IPS-15b (cell line): ENCODE results near the gene C11orf52.

Source experiments
- H3K27me3 ChIP-seq: one replicate; pipeline ENCODE4 v1.6.1; 2013; ENCODE audit warnings: low read length; ENCODE audit not compliant: control insufficient read depth, insufficient read depth
- H3K36me3 ChIP-seq: one replicate; pipeline ENCODE4 v1.6.1; 2013; ENCODE audit warnings: low read length; ENCODE audit not compliant: control insufficient read depth, insufficient read depth
- H3K4me1 ChIP-seq: one replicate; pipeline ENCODE4 v1.6.1; 2013; ENCODE audit warnings: mild to moderate bottlenecking, low read length; ENCODE audit not compliant: control insufficient read depth, insufficient read depth
- H3K4me3 ChIP-seq: one replicate; pipeline ENCODE4 v1.5.1; 2013; ENCODE audit warnings: low read depth, low read length
- H3K9ac ChIP-seq: one replicate; pipeline ENCODE4 v1.6.1; 2013; ENCODE audit warnings: low read depth, mild to moderate bottlenecking, low read length
- H3K9me3 ChIP-seq: one replicate; pipeline ENCODE4 v1.6.1; 2013; ENCODE audit warnings: mild to moderate bottlenecking, low read length; ENCODE audit not compliant: control insufficient read depth, insufficient read depth

C11orf52 gene

GRCh38 chr11:111933872-111934271 is 15.2 kb downstream of the C11orf52 start:
- H3K4me3 ChIP-seq, result no peak overlapping the region
- H3K4me1 ChIP-seq, result peaks cover 24% of the 10 kb centered on the region
- no peaks in the 10 kb centered on the region for H3K9me3 ChIP-seq
- no peaks in the 10 kb centered on the region for H3K36me3 ChIP-seq
- no peak overlapping the region for H3K9ac ChIP-seq
- no peaks in the 10 kb centered on the region for H3K27me3 ChIP-seq

GRCh38 chr11:111934306-111934705 is 15.6 kb downstream of the C11orf52 start:
- no peaks in the 10 kb centered on the region for H3K9me3 ChIP-seq
- H3K9ac ChIP-seq, result no peak overlapping the region
- H3K36me3 ChIP-seq, result no peaks in the 10 kb centered on the region
- no peaks in the 10 kb centered on the region for H3K27me3 ChIP-seq
- no peak overlapping the region for H3K4me3 ChIP-seq
- peaks cover 27% of the 10 kb centered on the region for H3K4me1 ChIP-seq

- no peaks in the 10 kb centered on the region for H3K27me3 ChIP-seq
- H3K4me3 ChIP-seq, result no peak overlapping the region
- H3K9ac ChIP-seq, result no peak overlapping the region
- H3K36me3 ChIP-seq, result no peaks in the 10 kb centered on the region
- H3K9me3 ChIP-seq, result no peaks in the 10 kb centered on the region
- H3K4me1 ChIP-seq, result peaks cover 27% of the 10 kb centered on the region
These were observed 16.8 kb downstream of the C11orf52 start for GRCh38 chr11:111935317-111936039.

GRCh38 chr11:111936040-111936540 is 17.4 kb downstream of the C11orf52 start:
- H3K4me1 ChIP-seq, result peaks cover 27% of the 10 kb centered on the region
- H3K36me3 ChIP-seq, result no peaks in the 10 kb centered on the region
- peak overlapping the region; percentile 58 for H3K4me3 ChIP-seq
- peak overlapping the region; percentile 57 for H3K9ac ChIP-seq
- no peaks in the 10 kb centered on the region for H3K9me3 ChIP-seq
- H3K27me3 ChIP-seq, result no peaks in the 10 kb centered on the region

- H3K36me3 ChIP-seq, result no peaks in the 10 kb centered on the region
- H3K9me3 ChIP-seq, result no peaks in the 10 kb centered on the region
- H3K9ac ChIP-seq, result no peak overlapping the region
- H3K4me3 ChIP-seq, result peak overlapping the region; percentile 58
- peaks cover 27% of the 10 kb centered on the region for H3K4me1 ChIP-seq
- H3K27me3 ChIP-seq, result no peaks in the 10 kb centered on the region
These were observed 18.7 kb downstream of the C11orf52 start for GRCh38 chr11:111937461-111937769.

- H3K9me3 ChIP-seq, result no peaks in the 10 kb centered on the region
- peak overlapping the region; percentile 58 for H3K4me3 ChIP-seq
- no peaks in the 10 kb centered on the region for H3K36me3 ChIP-seq
- H3K4me1 ChIP-seq, result peaks cover 27% of the 10 kb centered on the region
- H3K9ac ChIP-seq, result peak overlapping the region; percentile 4
- no peaks in the 10 kb centered on the region for H3K27me3 ChIP-seq
These were observed 19.1 kb downstream of the C11orf52 start for GRCh38 chr11:111937844-111938243.

- H3K4me1 ChIP-seq, result peaks cover 27% of the 10 kb centered on the region
These were observed 20.0 kb downstream of the C11orf52 start for GRCh38 chr11:111938687-111939160.

GRCh38 chr11:111939836-111940604 is 21.3 kb downstream of the C11orf52 start:
- H3K4me3 ChIP-seq, result no peak overlapping the region

More at GRCh38 chr11:111938687-111939160, 20.0 kb downstream of the C11orf52 start:
- Histone ChIP-seq H3K36me3 (no peaks in the 10 kb centered on the region), H3K9me3 (no peaks in the 10 kb centered on the region), H3K27me3 (no peaks in the 10 kb centered on the region), H3K4me3 (peak overlapping the region; percentile 58), H3K9ac (no peak overlapping the region)

GRCh38 chr11:111941963-111942362 is 23.2 kb downstream of the C11orf52 start:
- Histone ChIP-seq H3K4me3 (no peak overlapping the region), H3K9me3 (no peaks in the 10 kb centered on the region), H3K4me1 (peaks cover 16% of the 10 kb centered on the region), H3K9ac (no peak overlapping the region), H3K36me3 (no peaks in the 10 kb centered on the region), H3K27me3 (no peaks in the 10 kb centered on the region)

More at GRCh38 chr11:111939836-111940604, 21.3 kb downstream of the C11orf52 start:
- no peaks in the 10 kb centered on the region for H3K9me3 ChIP-seq
- H3K27me3 ChIP-seq, result no peaks in the 10 kb centered on the region
- H3K9ac ChIP-seq, result no peak overlapping the region
- peaks cover 21% of the 10 kb centered on the region for H3K4me1 ChIP-seq
- no peaks in the 10 kb centered on the region for H3K36me3 ChIP-seq

GRCh38 chr11:111942829-111943228 is 24.1 kb downstream of the C11orf52 start:
- Histone ChIP-seq H3K4me3 (no peak overlapping the region), H3K9me3 (no peaks in the 10 kb centered on the region), H3K36me3 (no peaks in the 10 kb centered on the region), H3K27me3 (no peaks in the 10 kb centered on the region), H3K4me1 (peaks cover 13% of the 10 kb centered on the region), H3K9ac (no peak overlapping the region)

GRCh38 chr11:111944139-111944538 is 25.4 kb downstream of the C11orf52 start:
- Histone ChIP-seq H3K27me3 (no peaks in the 10 kb centered on the region), H3K36me3 (no peaks in the 10 kb centered on the region), H3K4me3 (no peak overlapping the region), H3K9me3 (no peaks in the 10 kb centered on the region), H3K9ac (no peak overlapping the region), H3K4me1 (peaks cover under 1% of the 10 kb centered on the region)

- Histone ChIP-seq H3K4me3 (no peak overlapping the region), H3K9me3 (no peaks in the 10 kb centered on the region), H3K9ac (no peak overlapping the region), H3K36me3 (no peaks in the 10 kb centered on the region), H3K27me3 (no peaks in the 10 kb centered on the region), H3K4me1 (no peaks in the 10 kb centered on the region)
These were observed 25.9 kb downstream of the C11orf52 start for GRCh38 chr11:111944651-111945051.
